ENCODE measurements around the gene FRMPD4.

DNA sequence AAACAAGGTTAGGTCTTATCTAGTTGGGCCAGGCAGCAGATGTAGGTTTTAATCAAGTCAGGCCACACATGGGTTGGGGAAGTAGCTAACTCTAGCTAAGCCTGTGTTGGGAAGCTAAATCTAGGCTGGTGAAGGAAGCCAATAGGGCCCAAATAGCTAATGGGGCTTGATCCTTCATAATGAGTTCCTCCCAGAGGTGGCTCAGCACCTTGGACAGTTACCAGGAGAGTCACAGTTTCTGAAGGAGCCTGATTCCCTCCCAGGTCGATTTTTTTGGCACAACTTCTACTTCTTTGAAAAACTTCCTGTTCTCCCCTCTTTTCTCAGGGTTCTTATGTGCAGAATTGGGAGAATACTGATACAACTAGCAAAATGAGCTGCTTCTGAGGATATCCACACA is 410.5 kb downstream of the FRMPD4 start:
- TF ChIP-seq, protein P1, sequence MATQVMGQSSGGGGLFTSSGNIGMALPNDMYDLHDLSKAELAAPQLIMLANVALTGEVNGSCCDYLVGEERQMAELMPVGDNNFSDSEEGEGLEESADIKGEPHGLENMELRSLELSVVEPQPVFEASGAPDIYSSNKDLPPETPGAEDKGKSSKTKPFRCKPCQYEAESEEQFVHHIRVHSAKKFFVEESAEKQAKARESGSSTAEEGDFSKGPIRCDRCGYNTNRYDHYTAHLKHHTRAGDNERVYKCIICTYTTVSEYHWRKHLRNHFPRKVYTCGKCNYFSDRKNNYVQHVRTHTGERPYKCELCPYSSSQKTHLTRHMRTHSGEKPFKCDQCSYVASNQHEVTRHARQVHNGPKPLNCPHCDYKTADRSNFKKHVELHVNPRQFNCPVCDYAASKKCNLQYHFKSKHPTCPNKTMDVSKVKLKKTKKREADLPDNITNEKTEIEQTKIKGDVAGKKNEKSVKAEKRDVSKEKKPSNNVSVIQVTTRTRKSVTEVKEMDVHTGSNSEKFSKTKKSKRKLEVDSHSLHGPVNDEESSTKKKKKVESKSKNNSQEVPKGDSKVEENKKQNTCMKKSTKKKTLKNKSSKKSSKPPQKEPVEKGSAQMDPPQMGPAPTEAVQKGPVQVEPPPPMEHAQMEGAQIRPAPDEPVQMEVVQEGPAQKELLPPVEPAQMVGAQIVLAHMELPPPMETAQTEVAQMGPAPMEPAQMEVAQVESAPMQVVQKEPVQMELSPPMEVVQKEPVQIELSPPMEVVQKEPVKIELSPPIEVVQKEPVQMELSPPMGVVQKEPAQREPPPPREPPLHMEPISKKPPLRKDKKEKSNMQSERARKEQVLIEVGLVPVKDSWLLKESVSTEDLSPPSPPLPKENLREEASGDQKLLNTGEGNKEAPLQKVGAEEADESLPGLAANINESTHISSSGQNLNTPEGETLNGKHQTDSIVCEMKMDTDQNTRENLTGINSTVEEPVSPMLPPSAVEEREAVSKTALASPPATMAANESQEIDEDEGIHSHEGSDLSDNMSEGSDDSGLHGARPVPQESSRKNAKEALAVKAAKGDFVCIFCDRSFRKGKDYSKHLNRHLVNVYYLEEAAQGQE (IDR thresholded peaks at IDR 0.05; ENCODE audit: low read depth, low read length): peak; percentile 94
- TF ChIP-seq NFIC (IDR thresholded peaks at IDR 0.05; ENCODE audit: low read depth, low read length) (no peak), TAF1 (IDR thresholded peaks at IDR 0.05; ENCODE audit: borderline replicate concordance, low read depth, low read length) (no peak), RCOR1 (conservative IDR thresholded peaks at IDR 0.05; ENCODE audit: low read depth, low read length) (no peak)

All from GM12878 (cell line).